Gastroesophageal sphincter (tissue), 3 donors: ENCODE results near the gene EXOC4.

Source experiments
- EP300 ChIP-seq: sonication (generic); formaldehyde crosslinking; IDR thresholded peaks from one replicate; pipeline ENCODE4 v1.6.1; 2017; ENCODE audit warnings: antibody characterized with exemption, mild to moderate bottlenecking
- TF ChIP-seq, protein P1 (sequence below), 4 experiments: fragments of 200-600 bp in 2 of 4; fragments of 450-650 bp in 2 of 4; sonication (generic) in 1 of 4; IDR thresholded peaks; one replicate each; pipeline ENCODE4 v1.5.1; 2017 to 2019; ENCODE audit warnings: antibody characterized with exemption in 4 of 4, mild to moderate bottlenecking in 2 of 4, moderate library complexity in 2 of 4

GRCh38 chr7:133290676-133291333, 37.9 kb downstream of the EXOC4 start:
- TF ChIP-seq, protein P1, sequence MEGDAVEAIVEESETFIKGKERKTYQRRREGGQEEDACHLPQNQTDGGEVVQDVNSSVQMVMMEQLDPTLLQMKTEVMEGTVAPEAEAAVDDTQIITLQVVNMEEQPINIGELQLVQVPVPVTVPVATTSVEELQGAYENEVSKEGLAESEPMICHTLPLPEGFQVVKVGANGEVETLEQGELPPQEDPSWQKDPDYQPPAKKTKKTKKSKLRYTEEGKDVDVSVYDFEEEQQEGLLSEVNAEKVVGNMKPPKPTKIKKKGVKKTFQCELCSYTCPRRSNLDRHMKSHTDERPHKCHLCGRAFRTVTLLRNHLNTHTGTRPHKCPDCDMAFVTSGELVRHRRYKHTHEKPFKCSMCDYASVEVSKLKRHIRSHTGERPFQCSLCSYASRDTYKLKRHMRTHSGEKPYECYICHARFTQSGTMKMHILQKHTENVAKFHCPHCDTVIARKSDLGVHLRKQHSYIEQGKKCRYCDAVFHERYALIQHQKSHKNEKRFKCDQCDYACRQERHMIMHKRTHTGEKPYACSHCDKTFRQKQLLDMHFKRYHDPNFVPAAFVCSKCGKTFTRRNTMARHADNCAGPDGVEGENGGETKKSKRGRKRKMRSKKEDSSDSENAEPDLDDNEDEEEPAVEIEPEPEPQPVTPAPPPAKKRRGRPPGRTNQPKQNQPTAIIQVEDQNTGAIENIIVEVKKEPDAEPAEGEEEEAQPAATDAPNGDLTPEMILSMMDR (IDR thresholded peaks at IDR 0.05): no peak
- no peak for TF ChIP-seq EP300
